ENCODE data around the gene LRG1.

- TF ChIP-seq CTCF (IDR thresholded peaks at IDR 0.05) (no peak), POLR2A (IDR thresholded peaks at IDR 0.05) (no peak), EP300 (IDR thresholded peaks at IDR 0.05) (no peak)
Observed at GRCh38 chr19:4548238-4548584, 8.4 kb upstream of the LRG1 start.

All from ovary (tissue), 3 donors.